Suprapubic skin (tissue), 4 donors: Measurements from ENCODE around the gene NPAS1.

Experiments used
- CTCF ChIP-seq, 2 donors: fragments of 200-600 bp in 1 of 2; fragments of 450-650 bp in 1 of 2; sonication (generic) in 1 of 2; IDR thresholded peaks; one replicate each; pipeline ENCODE4 v1.5.1; 2016 to 2019; ENCODE audit warnings: antibody characterized with exemption in 2 of 2, mild to moderate bottlenecking in 1 of 2, moderate library complexity in 1 of 2
- POLR2A ChIP-seq, 2 donors: fragments of 450-650 bp; IDR thresholded peaks; one replicate each; pipeline ENCODE4 v1.6.1; 2017; ENCODE audit warnings: antibody characterized with exemption in 2 of 2, mild to moderate bottlenecking in 2 of 2, moderate library complexity in 2 of 2
- POLR2AphosphoS5 ChIP-seq, 3 donors: sonication (generic); formaldehyde crosslinking; IDR thresholded peaks; one replicate each; pipeline ENCODE4 v1.6.1; 2017; ENCODE audit warnings: antibody characterized with exemption in 3 of 3

GRCh38 chr19:46976845-46977320 lies 42.8 kb upstream of the NPAS1 start:
- TF ChIP-seq CTCF (IDR thresholded peaks at IDR 0.05) = no peak
- no peak for TF ChIP-seq POLR2A (IDR thresholded peaks at IDR 0.05)
- TF ChIP-seq POLR2AphosphoS5 (IDR thresholded peaks at IDR 0.05) = no peak
